Hippocampal formation (tissue), 2 donors: ENCODE measurements around the gene POF1B.
"Not testable (repeated sequence)": the region's sequence is repeated elsewhere in the genome, so short reads cannot be mapped to it uniquely, and the experiment has no call there.

ENCODE experiments used
- DNase-seq, 2 donors: peaks; one replicate each; lab custom pipeline; 2025; lab: John Stamatoyannopoulos, UW

Gene POF1B

GRCh38 chrX:85379174-85379907, at the start of gene POF1B:
Gene POF1B, minus strand, starts transcription at chrX:85379665. Its CDS starts 211 bp downstream, at chrX:85379454.
- no peak for DNase-seq

- DNase-seq: no peak
These were observed 49.6 kb upstream of the POF1B start for GRCh38 chrX:85429066-85429465.

- DNase-seq: no peak
These were observed 39.8 kb upstream of the POF1B start for GRCh38 chrX:85419293-85419692.

- no peak for DNase-seq
These were observed 12.4 kb upstream of the POF1B start for GRCh38 chrX:85391878-85392238.

- no peak for DNase-seq
These were observed 11.9 kb upstream of the POF1B start for GRCh38 chrX:85391185-85391877.

- DNase-seq: no peak
These were observed 2.1 kb upstream of the POF1B start for GRCh38 chrX:85381602-85382001.

GRCh38 chrX:85378461-85378860, 1.0 kb downstream of the POF1B start:
- DNase-seq: no peak

GRCh38 chrX:85375333-85375738, 4.1 kb downstream of the POF1B start:
- no peak for DNase-seq

- DNase-seq: no peak
These were observed 14.0 kb downstream of the POF1B start for GRCh38 chrX:85365370-85365995.

- DNase-seq: no peak
These were observed 20.4 kb downstream of the POF1B start for GRCh38 chrX:85359051-85359450.

- DNase-seq: no peak
These were observed 33.9 kb downstream of the POF1B start for GRCh38 chrX:85345523-85345922.

- no peak for DNase-seq
These were observed 52.5 kb downstream of the POF1B start for GRCh38 chrX:85327060-85327333.

- DNase-seq: no peak
These were observed 53.0 kb downstream of the POF1B start for GRCh38 chrX:85326234-85327059.

- not testable (repeated sequence) for DNase-seq
These were observed 68.1 kb downstream of the POF1B start for GRCh38 chrX:85311348-85311747.

GRCh38 chrX:85309717-85310116, 69.7 kb downstream of the POF1B start:
- no peak for DNase-seq

GRCh38 chrX:85303544-85303943, 75.9 kb downstream of the POF1B start:
- no peak for DNase-seq

- no peak for DNase-seq
These were observed 90.3 kb downstream of the POF1B start for GRCh38 chrX:85288992-85289723.

- DNase-seq: not testable (repeated sequence)
These were observed 94.2 kb downstream of the POF1B start for GRCh38 chrX:85285286-85285685.

GRCh38 chrX:85244450-85245211, 134.8 kb downstream of the POF1B start:
- DNase-seq: no peak

GRCh38 chrX:85243761-85244449, 135.6 kb downstream of the POF1B start, which contains the start of the genes SATL1 and ZNF711:
Gene SATL1, minus strand, starts transcription at chrX:85243779. Its CDS starts 134,811 bp downstream, at chrX:85108968.
Gene ZNF711, plus strand, starts transcription at chrX:85243991. Its CDS starts 3,582 bp downstream, at chrX:85247573.
- peak; percentile 18 to 37 for DNase-seq
